GM20000 (cell line): ENCODE data around the gene PRMT5.

ENCODE experiments used
- DNase-seq: peaks from one replicate; pipeline ENCODE4 v3.0.0; 2012; ENCODE audit warnings: low spot score
- CTCF ChIP-seq: IDR thresholded peaks from 2 replicates; pipeline ENCODE4 v1.5.1; 2012; ENCODE audit warnings: mild to moderate bottlenecking, control low read depth; ENCODE audit errors: extremely low read depth, missing control alignments

Gene PRMT5

GRCh38 chr14:22928237-22929103, 706 bp downstream of the PRMT5 start:
- TF ChIP-seq CTCF = no peak
- DNase-seq = no peak

GRCh38 chr14:22926316-22926715, 2.9 kb downstream of the PRMT5 start:
- DNase-seq = no peak
- TF ChIP-seq CTCF = no peak

GRCh38 chr14:22925513-22925912, 3.7 kb downstream of the PRMT5 start:
- TF ChIP-seq CTCF = no peak
- DNase-seq = no peak

- DNase-seq = no peak
- TF ChIP-seq CTCF = no peak
These were observed 5.4 kb downstream of the PRMT5 start for GRCh38 chr14:22923746-22924145.

GRCh38 chr14:22922294-22922693, 6.9 kb downstream of the PRMT5 start:
- DNase-seq = no peak
- TF ChIP-seq CTCF = no peak

GRCh38 chr14:22920697-22921096, 8.5 kb downstream of the PRMT5 start:
- TF ChIP-seq CTCF = no peak
- DNase-seq = no peak

- no peak for DNase-seq
- TF ChIP-seq CTCF = no peak
These were observed 9.6 kb downstream of the PRMT5 start for GRCh38 chr14:22919601-22919921.
